ENCODE measurements around the gene ZNF106.

DNA sequence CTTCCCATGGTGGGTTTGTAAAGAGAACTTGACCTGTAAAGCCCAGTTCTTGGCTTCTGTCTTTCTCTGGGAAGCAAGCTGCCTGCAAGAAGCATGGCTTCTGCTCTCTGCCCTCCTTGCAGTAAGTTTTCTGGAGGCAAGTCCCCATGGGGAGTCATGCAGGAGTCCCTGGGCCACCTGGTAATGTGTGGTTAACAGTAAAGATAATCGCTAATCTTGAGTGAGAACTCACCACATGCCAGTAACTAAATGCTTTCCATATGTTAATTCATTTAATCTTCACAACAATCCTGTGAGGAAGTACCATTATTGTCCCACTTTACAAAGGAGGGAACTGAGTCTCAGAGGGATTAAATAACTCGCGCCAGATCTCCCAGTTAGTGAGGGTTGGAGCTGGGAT, 127.5 kb downstream of the ZNF106 start:
- TF ChIP-seq YY1 (IDR thresholded peaks at IDR 0.05; ENCODE audit: insufficient read depth, insufficient read length) (no peak), ZNF274 (IDR thresholded peaks at IDR 0.05; ENCODE audit: low read depth, low read length) (no peak), SUZ12 (IDR thresholded peaks at IDR 0.05; ENCODE audit: extremely low read depth, insufficient read depth, insufficient read length) (no peak)

Measured in NT2/D1 (cell line).